Activated B cell treated with CpG ODN at 0.5 μM for 24 hours (primary cell): ENCODE results near the gene IFI27L2. TPM values are rescaled to one million over a fixed set of nuclear protein-coding genes. Genes with fewer than 3 reads are reported as not detected.

Experiments
- ATAC-seq: fragments of 200-7000 bp; cut with Tn5 transposase; one replicate; pipeline ENCODE4 v1.10.0; 2021; ENCODE audit warnings: low read depth, mild to moderate bottlenecking, moderate library complexity
- CTCF ChIA-PET: fragments of 350-600 bp; sonication (Branson Sonifier 250); formaldehyde crosslinking; loops from one replicate; lab custom pipeline; 2021; ENCODE audit warnings: antibody characterized with exemption; lab: Charles Lee
- POLR2A ChIA-PET: fragments of 350-600 bp; sonication (Branson Sonifier 250); formaldehyde crosslinking; loops from one replicate; lab custom pipeline; 2021; ENCODE audit warnings: antibody characterized with exemption; lab: Charles Lee
- DNase-seq: peaks from one replicate; pipeline ENCODE4 v3.0.0; 2022
- H3K27ac Mint-ChIP-seq: one replicate; pipeline ENCODE4 v1.8.0; 2020; ENCODE audit warnings: mixed read lengths
- H3K27me3 Mint-ChIP-seq: one replicate; pipeline ENCODE4 v1.8.0; 2021; ENCODE audit warnings: mixed read lengths
- H3K36me3 Mint-ChIP-seq: one replicate; pipeline ENCODE4 v1.8.0; 2021; ENCODE audit warnings: low read depth, mixed read lengths
- H3K4me1 Mint-ChIP-seq: one replicate; pipeline ENCODE4 v1.8.0; 2021; ENCODE audit warnings: mixed read lengths
- H3K4me3 Mint-ChIP-seq: one replicate; pipeline ENCODE4 v1.8.0; 2020; ENCODE audit warnings: mild to moderate bottlenecking, mixed read lengths
- H3K9me3 Mint-ChIP-seq: one replicate; pipeline ENCODE4 v1.8.0; 2020; ENCODE audit warnings: mixed read lengths
- intact Hi-C: fragments of 100-400 bp; cut with micrococcal nuclease; formaldehyde crosslinking; loops from one replicate; pipeline ENCODE4 v1.15.1; 2024
- total RNA-seq: library from RNA; stranded (reverse); gene quantifications from 2 replicates; pipeline ENCODE4 v1.2.3, GENCODE V29; 2022
- TF ChIP-seq, protein P1 (sequence below): fragments of 200-600 bp; IDR thresholded peaks from one replicate; pipeline ENCODE4 v1.8.0; 2022; ENCODE audit warnings: antibody characterized with exemption, mild to moderate bottlenecking

IFI27L2 gene
- total RNA-seq, 1 donor from 2014 or later, result 37.3 TPM

DNA sequence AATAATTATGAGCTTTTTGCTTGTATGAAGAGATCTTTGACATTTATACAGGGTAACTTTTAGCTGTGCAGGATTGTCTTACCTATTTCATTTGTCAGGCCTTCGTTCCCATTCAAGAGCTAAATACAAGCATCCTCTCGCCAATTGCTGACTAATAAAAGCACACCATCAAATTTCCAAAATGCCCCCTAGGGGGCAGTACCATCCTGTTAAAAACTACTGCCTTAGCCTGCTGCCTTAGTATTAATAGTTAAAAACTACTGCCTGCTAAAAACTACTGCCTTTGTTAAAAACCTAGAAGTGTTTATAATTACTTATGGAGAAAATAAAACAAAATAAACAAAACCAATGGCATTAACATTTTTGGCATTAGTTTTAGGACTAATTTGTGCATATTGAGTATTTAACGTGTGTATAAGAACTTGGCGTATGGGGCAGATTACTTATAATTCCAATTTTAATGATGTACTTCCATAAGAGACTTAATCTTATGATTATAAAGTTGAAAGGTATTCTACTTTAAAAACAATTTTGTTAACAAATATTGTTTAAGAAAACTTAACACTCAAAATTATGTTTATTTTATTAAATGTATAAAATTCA is 3.0 kb upstream of the IFI27L2 start:
- POLR2A ChIA-PET, result no interaction called here
- no peak overlapping the region for H3K27ac Mint-ChIP-seq
- DNase-seq (no peak), ATAC-seq (no peak)
- intact Hi-C loops, result loop anchor here (1.0 to 2.0 kb wide), 2 partner anchors 48 to 354 kb away; no protein-coding TSS in a partner anchor
- TF ChIP-seq, protein P1, sequence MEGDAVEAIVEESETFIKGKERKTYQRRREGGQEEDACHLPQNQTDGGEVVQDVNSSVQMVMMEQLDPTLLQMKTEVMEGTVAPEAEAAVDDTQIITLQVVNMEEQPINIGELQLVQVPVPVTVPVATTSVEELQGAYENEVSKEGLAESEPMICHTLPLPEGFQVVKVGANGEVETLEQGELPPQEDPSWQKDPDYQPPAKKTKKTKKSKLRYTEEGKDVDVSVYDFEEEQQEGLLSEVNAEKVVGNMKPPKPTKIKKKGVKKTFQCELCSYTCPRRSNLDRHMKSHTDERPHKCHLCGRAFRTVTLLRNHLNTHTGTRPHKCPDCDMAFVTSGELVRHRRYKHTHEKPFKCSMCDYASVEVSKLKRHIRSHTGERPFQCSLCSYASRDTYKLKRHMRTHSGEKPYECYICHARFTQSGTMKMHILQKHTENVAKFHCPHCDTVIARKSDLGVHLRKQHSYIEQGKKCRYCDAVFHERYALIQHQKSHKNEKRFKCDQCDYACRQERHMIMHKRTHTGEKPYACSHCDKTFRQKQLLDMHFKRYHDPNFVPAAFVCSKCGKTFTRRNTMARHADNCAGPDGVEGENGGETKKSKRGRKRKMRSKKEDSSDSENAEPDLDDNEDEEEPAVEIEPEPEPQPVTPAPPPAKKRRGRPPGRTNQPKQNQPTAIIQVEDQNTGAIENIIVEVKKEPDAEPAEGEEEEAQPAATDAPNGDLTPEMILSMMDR, result peak; percentile 68
- no peak overlapping the region for H3K4me3 Mint-ChIP-seq
- H3K36me3 Mint-ChIP-seq, result peaks cover 2% of the 10 kb centered on the region
- H3K9me3 Mint-ChIP-seq, result peaks cover 8% of the 10 kb centered on the region
- peaks cover 19% of the 10 kb centered on the region for H3K4me1 Mint-ChIP-seq
- CTCF ChIA-PET, result interaction anchor here (0.8 to 1.7 kb wide), 8 partner anchors 9 to 193 kb away, joined by 3 to 15 read pairs (median 4); partner anchors contain the start of genes DDX24 and IFI27L1
- peaks cover 18% of the 10 kb centered on the region for H3K27me3 Mint-ChIP-seq

DNA sequence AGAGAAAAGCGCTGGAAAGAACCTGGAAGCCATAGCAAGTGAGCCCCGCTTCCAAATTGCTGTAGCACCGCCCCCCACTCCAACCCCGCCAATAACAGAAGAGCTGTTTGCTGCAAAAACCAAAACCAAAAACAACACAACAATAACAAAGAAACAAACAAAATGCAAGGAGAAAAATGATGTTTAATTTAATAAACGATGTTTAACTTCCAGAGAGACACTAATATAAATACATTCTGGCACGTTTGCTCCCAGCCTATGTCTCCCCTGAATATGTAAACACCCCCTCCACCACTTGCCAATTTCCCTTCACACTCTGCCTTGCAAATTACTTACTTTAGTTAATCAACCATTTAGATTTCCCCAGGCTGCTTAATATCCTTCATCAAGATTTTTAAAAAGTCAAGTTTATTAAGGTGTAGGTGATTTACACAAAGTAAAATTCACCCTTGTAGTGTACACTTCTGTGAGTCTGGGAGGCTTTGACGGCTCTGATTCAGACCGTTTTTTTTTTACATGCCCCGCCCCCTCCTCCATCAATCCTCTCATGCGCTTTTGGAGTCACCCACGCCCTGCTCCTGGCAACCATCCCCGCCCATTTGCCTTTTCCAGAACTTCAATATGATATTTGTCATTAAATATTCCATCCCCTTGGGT is 482 bp upstream of the IFI27L2 start:
- peak overlapping the region; percentile 54 for H3K27ac Mint-ChIP-seq
- ATAC-seq (no peak), DNase-seq (no peak)
- TF ChIP-seq, protein P1, result no peak
- intact Hi-C loops, result loop anchor here (1.0 kb wide), 2 partner anchors 44 to 49 kb away; partner anchors contain the start of genes DDX24, IFI27L1 and PPP4R4
- H3K4me1 Mint-ChIP-seq, result peaks cover 19% of the 10 kb centered on the region
- POLR2A ChIA-PET, result interaction anchor here (0.7 to 1.0 kb wide), 2 partner anchors 50 to 193 kb away, joined by 3 to 7 read pairs; no protein-coding TSS in a partner anchor
- peaks cover 13% of the 10 kb centered on the region for H3K36me3 Mint-ChIP-seq
- CTCF ChIA-PET, result interaction anchor here (0.9 to 1.8 kb wide), 3 partner anchors 95 to 190 kb away, joined by 3 to 5 read pairs (median 4); no protein-coding TSS in a partner anchor
- H3K4me3 Mint-ChIP-seq, result peak overlapping the region; percentile 88
- H3K9me3 Mint-ChIP-seq, result no peaks in the 10 kb centered on the region
- H3K27me3 Mint-ChIP-seq, result peaks cover 6% of the 10 kb centered on the region

DNA sequence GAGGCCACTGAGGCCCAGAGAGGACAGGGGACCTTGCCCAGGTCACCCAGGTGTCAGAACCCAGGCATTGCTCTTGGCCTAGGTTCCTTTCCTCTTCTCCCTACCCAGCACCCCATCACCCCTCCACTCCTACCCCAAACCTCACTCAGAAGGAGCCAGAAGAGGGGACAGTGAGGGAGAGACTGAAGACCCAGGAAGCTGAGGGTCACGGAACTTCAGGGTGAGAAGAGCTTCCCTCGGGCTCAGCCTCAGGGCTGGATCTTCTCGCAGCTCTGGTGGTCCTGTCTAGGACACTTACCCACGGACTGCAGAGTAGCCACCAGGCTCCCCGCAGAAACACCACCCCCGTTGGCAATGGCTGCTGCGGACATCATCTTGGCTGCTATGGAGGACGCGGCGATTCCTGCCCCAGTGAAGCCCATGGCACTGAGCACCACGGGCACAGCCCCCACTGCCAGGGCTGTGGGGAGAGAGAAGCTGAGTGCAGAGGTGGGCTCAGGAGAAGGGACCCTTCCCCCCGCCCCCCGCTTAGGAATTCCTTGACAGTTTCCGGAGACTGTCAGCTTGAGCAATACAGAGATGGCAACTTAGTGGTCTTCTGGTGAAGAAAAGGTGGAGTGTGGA is 1.1 kb downstream of the IFI27L2 start:
- peak overlapping the region; percentile 41 for H3K27ac Mint-ChIP-seq
- intact Hi-C loops, result no loop called here
- POLR2A ChIA-PET, result interaction anchor here (0.5 to 2.0 kb wide), 3 partner anchors 47 to 131 kb away, joined by 3 to 5 read pairs (median 5); partner anchors contain the start of genes CCDC197, DDX24 and IFI27L1
- no peak for ATAC-seq
- CTCF ChIA-PET, result interaction anchor here (0.8 to 2.7 kb wide), 4 partner anchors 9 to 189 kb away, joined by 3 to 12 read pairs (median 4); partner anchors contain the start of genes DDX24 and IFI27L1
- TF ChIP-seq, protein P1, result no peak
- H3K9me3 Mint-ChIP-seq, result no peaks in the 10 kb centered on the region
- DNase-seq, result no peak
- peaks cover 3% of the 10 kb centered on the region for H3K27me3 Mint-ChIP-seq
- peaks cover 13% of the 10 kb centered on the region for H3K36me3 Mint-ChIP-seq
- peaks cover 19% of the 10 kb centered on the region for H3K4me1 Mint-ChIP-seq
- H3K4me3 Mint-ChIP-seq, result peak overlapping the region; percentile 88

DNA sequence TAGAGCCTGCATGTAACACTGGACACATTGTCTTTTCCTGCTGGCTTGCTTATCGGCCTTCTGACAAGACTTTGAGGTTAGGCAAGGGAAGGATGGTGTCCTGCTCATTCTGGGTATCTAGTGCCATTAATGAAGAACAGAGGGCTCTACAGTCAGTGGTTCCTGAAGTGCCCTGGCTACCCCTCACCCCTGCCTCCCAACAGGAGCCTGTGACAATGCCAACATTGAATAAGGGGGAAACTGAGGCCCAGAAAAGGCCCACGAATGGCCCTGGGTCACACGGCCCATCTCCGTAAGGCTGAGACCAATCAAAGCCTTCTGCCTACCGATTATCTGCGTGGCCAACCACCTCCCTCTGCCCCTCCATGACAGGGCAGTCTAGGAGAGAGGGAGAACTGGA is 2.1 kb downstream of the IFI27L2 start:
- POLR2A ChIA-PET, result interaction anchor here (2.0 kb wide), 1 partner anchor 46 kb away, joined by 5 read pairs; the partner anchor contains the start of genes DDX24 and IFI27L1
- no peaks in the 10 kb centered on the region for H3K9me3 Mint-ChIP-seq
- no peak overlapping the region for H3K27ac Mint-ChIP-seq
- TF ChIP-seq, protein P1, result no peak
- peaks cover 3% of the 10 kb centered on the region for H3K27me3 Mint-ChIP-seq
- peaks cover 13% of the 10 kb centered on the region for H3K36me3 Mint-ChIP-seq
- intact Hi-C loops, result no loop called here
- CTCF ChIA-PET, result interaction anchor here (2.7 kb wide), 1 partner anchor 10 kb away, joined by 12 read pairs; no protein-coding TSS in a partner anchor
- peaks cover 19% of the 10 kb centered on the region for H3K4me1 Mint-ChIP-seq
- no peak overlapping the region for H3K4me3 Mint-ChIP-seq
- no peak for ATAC-seq
- no peak for DNase-seq
